H1 (cell line): ENCODE data around the gene DNAJC16. TPM values are rescaled to one million over a fixed set of nuclear protein-coding genes. Genes with fewer than 3 reads are reported as not detected.

Source experiments
- ASH2L ChIP-seq: fragments of 200-600, 300-600 bp; sonication (generic); IDR thresholded peaks from one replicate; pipeline ENCODE4 v1.7.1; 2017; ENCODE audit warnings: low read length
- BACH1 ChIP-seq: IDR thresholded peaks from 2 replicates; pipeline ENCODE4 v1.6.1; 2012; ENCODE audit warnings: low read length, improper control_type of control experiment
- CREB1 ChIP-seq: IDR thresholded peaks from 2 replicates; pipeline ENCODE4 v1.6.1; 2012; ENCODE audit warnings: inconsistent platforms
- CTBP2 ChIP-seq: IDR thresholded peaks from 2 replicates; pipeline ENCODE4 v1.7.0; 2011; ENCODE audit warnings: borderline replicate concordance, mild to moderate bottlenecking, moderate library complexity, mixed read lengths, low read length; ENCODE audit not compliant: insufficient read depth, insufficient read length
- EGR1 ChIP-seq: IDR thresholded peaks from 2 replicates; pipeline ENCODE4 v1.6.1; 2011; ENCODE audit warnings: low read depth, low read length, borderline replicate concordance
- EZH2 ChIP-seq: fragments of 200-600 bp; sonication (generic); IDR thresholded peaks from 2 replicates; pipeline ENCODE4 v1.7.1; 2012; ENCODE audit warnings: low read depth, mild to moderate bottlenecking, moderate library complexity, low read length, inconsistent platforms; ENCODE audit not compliant: severe bottlenecking
- JUND ChIP-seq: IDR thresholded peaks from 2 replicates; pipeline ENCODE4 v1.6.1; 2011; ENCODE audit warnings: mild to moderate bottlenecking, improper control_type of control experiment, low read length
- KDM4A ChIP-seq: IDR thresholded peaks from one replicate; pipeline ENCODE4 v1.7.1; 2012; ENCODE audit warnings: low read depth, mild to moderate bottlenecking, moderate library complexity, low read length, inconsistent platforms; ENCODE audit not compliant: severe bottlenecking
- PHF8 ChIP-seq: fragments of 200-600 bp; sonication (generic); conservative IDR thresholded peaks from 2 replicates; pipeline ENCODE4 v1.7.1; 2012; ENCODE audit warnings: low read depth, mild to moderate bottlenecking, inconsistent platforms, low read length, moderate library complexity
- POLR2A ChIP-seq, 2 experiments: IDR thresholded peaks; 1 replicate in 1 of 2; 2 replicates in 1 of 2; pipeline ENCODE4 v1.6.1; 2011; ENCODE audit warnings: low read depth in 2 of 2, low read length in 2 of 2, mild to moderate bottlenecking in 2 of 2; ENCODE audit errors: control extremely low read depth in 1 of 2
- POLR2AphosphoS5 ChIP-seq: IDR thresholded peaks from 2 replicates; pipeline ENCODE4 v1.6.1; 2011; ENCODE audit warnings: low read depth, low read length
- RAD21 ChIP-seq, 2 experiments: IDR thresholded peaks in 1 of 2; conservative IDR thresholded peaks in 1 of 2; 2 replicates each; pipeline ENCODE4 v1.6.1; 2011; ENCODE audit warnings: low read depth in 2 of 2, low read length in 2 of 2, improper control_type of control experiment in 1 of 2, inconsistent platforms in 1 of 2, mild to moderate bottlenecking in 1 of 2, moderate library complexity in 1 of 2
- SIN3A ChIP-seq, 2 experiments: IDR thresholded peaks in 1 of 2; conservative IDR thresholded peaks in 1 of 2; 2 replicates each; pipeline ENCODE4 v1.6.1; 2011 to 2012; ENCODE audit warnings: low read length in 2 of 2, improper control_type of control experiment in 1 of 2, low read depth in 1 of 2, mild to moderate bottlenecking in 1 of 2
- SIRT6 ChIP-seq: IDR thresholded peaks from one replicate; pipeline ENCODE4 v1.7.1; 2012; ENCODE audit warnings: low read length, inconsistent platforms
- SP4 ChIP-seq: IDR thresholded peaks from 2 replicates; pipeline ENCODE4 v1.6.1; 2012; ENCODE audit warnings: low read length, inconsistent platforms
- SRF ChIP-seq: IDR thresholded peaks from 2 replicates; pipeline ENCODE4 v1.6.1; 2011; ENCODE audit warnings: mild to moderate bottlenecking, low read depth, low read length, moderate library complexity
- YY1 ChIP-seq: IDR thresholded peaks from 2 replicates; pipeline ENCODE4 v1.6.1; 2011; ENCODE audit warnings: low read depth, mild to moderate bottlenecking, low read length
- polyA plus RNA-seq, 7 experiments: library from polyadenylated mRNA; depleted of rRNA in 3 of 7; stranded (reverse) in 5 of 7; unstranded in 2 of 7; fragments of >200 nt in 5 of 7; fragments of 200-250 nt in 2 of 7; gene quantifications; 1 replicate in 5 of 7; 2 replicates in 1 of 7; 4 replicates in 1 of 7; pipeline versions ENCODE4 v1.2.1 to v1.2.3, GENCODE V29; 2011 to 2013; ENCODE audit warnings: missing spikeins in 2 of 7, mixed read lengths in 2 of 7
- total RNA-seq: library from RNA; stranded (reverse); fragmentation: NEBNext Ultra II Directional; extraction: Animal tissue kit (Norgen Biotek cat#: 25700); gene quantifications from 2 replicates; pipeline ENCODE4 v1.2.1, GENCODE V29; 2021
- TF ChIP-seq, protein P1 (sequence below), 3 experiments: IDR thresholded peaks; 1 replicate in 2 of 3; 2 replicates in 1 of 3; pipeline versions ENCODE4 v1.5.1 to v1.6.1; 2011; ENCODE audit warnings: low read length in 3 of 3, mild to moderate bottlenecking in 3 of 3, inconsistent platforms in 2 of 3, low read depth in 1 of 3, moderate library complexity in 1 of 3; ENCODE audit not compliant: insufficient read depth in 1 of 3; ENCODE audit errors: control extremely low read depth in 1 of 3

Gene DNAJC16
- total and polyA plus RNA-seq, 2 of the 8 experiments (the other 6 are each of a cell fraction or from before 2014, with no cell fraction given), result 7.9 to 23.3 TPM

DNA sequence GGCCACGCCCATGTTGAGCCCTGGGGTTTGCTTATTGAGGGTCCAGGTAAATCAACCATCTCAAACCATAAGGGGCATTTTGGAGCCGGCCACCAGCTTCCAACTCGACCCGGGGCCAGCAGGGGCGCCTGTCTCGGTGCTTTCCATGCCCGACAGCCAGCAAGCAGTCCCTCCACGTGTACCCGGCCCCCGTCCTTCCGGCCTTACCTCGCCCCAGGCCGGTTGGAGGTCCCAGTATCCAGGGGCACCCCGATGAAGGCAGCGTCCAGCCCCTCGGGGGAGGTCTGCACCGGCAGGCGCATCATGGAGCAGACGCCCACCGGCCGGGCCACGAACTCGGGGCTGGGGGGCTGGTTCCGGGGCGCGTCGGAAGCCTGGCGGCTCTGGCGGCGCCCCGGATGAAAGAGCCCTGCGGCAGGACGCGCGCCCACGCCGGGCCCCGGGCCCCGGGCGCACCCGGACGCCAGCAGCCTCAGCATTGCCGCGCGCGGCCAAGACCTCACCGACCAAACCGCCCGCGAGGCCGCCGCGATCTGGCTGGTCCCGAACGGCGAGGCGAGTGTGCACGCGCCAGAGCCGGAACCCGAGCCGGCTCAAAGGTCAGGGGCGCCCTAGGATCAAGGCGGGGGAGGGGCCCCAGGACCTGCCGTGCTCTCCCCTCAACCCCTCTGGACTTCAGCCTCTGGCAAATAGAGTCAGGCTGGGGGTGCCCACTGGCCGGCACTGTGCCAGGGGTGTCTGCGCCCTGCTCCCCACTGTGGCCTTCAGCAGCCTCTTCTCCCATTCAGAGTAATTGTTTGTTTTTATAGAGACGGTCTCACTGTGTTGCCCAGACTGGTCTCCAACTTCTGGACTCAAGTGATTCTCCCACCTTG lies 58.1 kb downstream of the DNAJC16 start, which contains the start of gene AGMAT (continued):
- TF ChIP-seq, protein P1, sequence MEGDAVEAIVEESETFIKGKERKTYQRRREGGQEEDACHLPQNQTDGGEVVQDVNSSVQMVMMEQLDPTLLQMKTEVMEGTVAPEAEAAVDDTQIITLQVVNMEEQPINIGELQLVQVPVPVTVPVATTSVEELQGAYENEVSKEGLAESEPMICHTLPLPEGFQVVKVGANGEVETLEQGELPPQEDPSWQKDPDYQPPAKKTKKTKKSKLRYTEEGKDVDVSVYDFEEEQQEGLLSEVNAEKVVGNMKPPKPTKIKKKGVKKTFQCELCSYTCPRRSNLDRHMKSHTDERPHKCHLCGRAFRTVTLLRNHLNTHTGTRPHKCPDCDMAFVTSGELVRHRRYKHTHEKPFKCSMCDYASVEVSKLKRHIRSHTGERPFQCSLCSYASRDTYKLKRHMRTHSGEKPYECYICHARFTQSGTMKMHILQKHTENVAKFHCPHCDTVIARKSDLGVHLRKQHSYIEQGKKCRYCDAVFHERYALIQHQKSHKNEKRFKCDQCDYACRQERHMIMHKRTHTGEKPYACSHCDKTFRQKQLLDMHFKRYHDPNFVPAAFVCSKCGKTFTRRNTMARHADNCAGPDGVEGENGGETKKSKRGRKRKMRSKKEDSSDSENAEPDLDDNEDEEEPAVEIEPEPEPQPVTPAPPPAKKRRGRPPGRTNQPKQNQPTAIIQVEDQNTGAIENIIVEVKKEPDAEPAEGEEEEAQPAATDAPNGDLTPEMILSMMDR (IDR thresholded peaks at IDR 0.05; ENCODE audit: control extremely low read depth in 1 of 3, insufficient read depth in 1 of 3, low read depth in 1 of 3, low read length in 3 of 3), result peak; percentile 51 to 65 (median 56)
- TF ChIP-seq SIN3A (conservative IDR thresholded peaks at IDR 0.05 in 1 of 2, IDR thresholded peaks at IDR 0.05 in 1 of 2; ENCODE audit: low read depth in 1 of 2, low read length in 2 of 2), result peak in 1 of 2 experiments; percentile 81; a peak in 2 of 4 replicates
- peak; percentile 87 for TF ChIP-seq ASH2L
- peak; percentile 44 for TF ChIP-seq CTBP2
- TF ChIP-seq EZH2, result no peak
- peak; percentile 3; the same call in 1 of the 2 replicates for TF ChIP-seq EGR1
- TF ChIP-seq KDM4A, result peak; percentile 83
- TF ChIP-seq SP4, result 0 out of 2 replicates have a peak, but pooled peaks have one; percentile 30
- peak; percentile 62 for TF ChIP-seq POLR2AphosphoS5
- peak; percentile 75 for TF ChIP-seq PHF8
- TF ChIP-seq BACH1, result no peak
- TF ChIP-seq CREB1, result peak; percentile 35; the same call in 1 of the 2 replicates
- TF ChIP-seq POLR2A (IDR thresholded peaks at IDR 0.05; ENCODE audit: control extremely low read depth in 1 of 2, low read depth in 2 of 2, low read length in 2 of 2), result peak; percentile 63 to 75
- no peak for TF ChIP-seq SRF
- TF ChIP-seq RAD21 (IDR thresholded peaks at IDR 0.05 in 1 of 2, conservative IDR thresholded peaks at IDR 0.05 in 1 of 2; ENCODE audit: low read depth in 2 of 2, low read length in 2 of 2), result peak; percentile 14 to 34; a peak in 2 of 4 replicates
- TF ChIP-seq YY1, result peak; percentile 7; the same call in 1 of the 2 replicates
- peak; percentile 39; the same call in 1 of the 2 replicates for TF ChIP-seq JUND
- TF ChIP-seq SIRT6, result no peak
